G401 (cell line): ENCODE measurements around the gene TMEM238L. TPM values are rescaled to one million over a fixed set of nuclear protein-coding genes. Genes with fewer than 3 reads are reported as not detected.

Experiments
- DNase-seq: peaks from one replicate; pipeline ENCODE4 v3.0.0-alpha.2; 2015; ENCODE audit warnings: low spot score
- in situ Hi-C: cut with HindIII; loops from 2 replicates; pipeline ENCODE4 v1.10.0; 2016; ENCODE audit warnings: low sequenced_read_pairs, mixed read lengths
- total RNA-seq: library from RNA; depleted of rRNA; stranded (reverse); fragments of >200 nt; shearing (Covaris generic); gene quantifications from 2 replicates; pipeline ENCODE4 v1.2.3, GENCODE V29; 2014; rRNA removed

The TMEM238L gene
- total RNA-seq, 1 experiment from 2014 or later = not detected

GRCh38 chr17:10754109-10754508 lies 49.8 kb downstream of the TMEM238L start:
- in situ Hi-C loops = no loop called here
- peak; percentile 13 for DNase-seq

- in situ Hi-C loops = no loop called here
- no peak for DNase-seq
These were observed 51.2 kb downstream of the TMEM238L start for GRCh38 chr17:10752696-10753095.

GRCh38 chr17:10751563-10751962 lies 52.3 kb downstream of the TMEM238L start:
- in situ Hi-C loops = no loop called here
- no peak for DNase-seq

GRCh38 chr17:10750210-10750609 lies 53.7 kb downstream of the TMEM238L start:
- in situ Hi-C loops = no loop called here
- DNase-seq = no peak

GRCh38 chr17:10748531-10749181 lies 55.2 kb downstream of the TMEM238L start:
- no peak for DNase-seq
- in situ Hi-C loops = no loop called here

GRCh38 chr17:10745231-10745630 lies 58.7 kb downstream of the TMEM238L start:
- DNase-seq = no peak
- in situ Hi-C loops = no loop called here

Other genes starting within 250 kb of the TMEM238L start
- 0.34 TPM in 1 of 2 replicates, not detected in the other for gene MYH3, start 146.8 kb downstream of the TMEM238L start, total RNA-seq
- gene SCO1, start 106.6 kb downstream of the TMEM238L start, total RNA-seq = 48.2 and 58.9 TPM in 2 replicates
- 12.6 and 15.3 TPM in 2 replicates for gene ADPRM, start 106.5 kb downstream of the TMEM238L start, total RNA-seq
- 2.2 and 9.3 TPM in 2 replicates for gene TMEM220, start 74.1 kb downstream of the TMEM238L start, total RNA-seq
- not detected in 2 replicates for gene PIRT, start 34.0 kb upstream of the TMEM238L start, total RNA-seq